ENCODE results near the gene ZNF48. TPM values are rescaled to one million over a fixed set of nuclear protein-coding genes. Genes with fewer than 3 reads are reported as not detected.

Gene ZNF48
- total RNA-seq, 1 experiment from 2014 or later, result 57.3 TPM

- H3K14ac ChIP-seq (ENCODE audit: insufficient read depth, low read length), result no peak within 1 kb of the TSS
- no peaks in the 10 kb centered on the region for H3K79me2 ChIP-seq (ENCODE audit: insufficient read depth, low read length)
- no peaks in the 10 kb centered on the region for H3K27me3 ChIP-seq (ENCODE audit: insufficient read depth, low read length)
- no peak within 1 kb of the TSS for H2AK5ac ChIP-seq (ENCODE audit: insufficient read length, low read length)
- H3K18ac ChIP-seq (ENCODE audit: insufficient read length, low read depth, low read length), result no peak within 1 kb of the TSS
- no peak within 1 kb of the TSS for H3T11ph ChIP-seq (ENCODE audit: low read length)
- H2BK15ac ChIP-seq (ENCODE audit: low read depth, low read length), result no peak within 1 kb of the TSS
- H3K4me2 ChIP-seq (ENCODE audit: insufficient read depth, insufficient read length, low read length), result no peak within 1 kb of the TSS
- H2BK20ac ChIP-seq (ENCODE audit: low read depth, low read length, poor library complexity, severe bottlenecking), result no peak within 1 kb of the TSS
- no peaks in the 10 kb centered on the region for H3K9me3 ChIP-seq (ENCODE audit: control insufficient read depth, low read depth, low read length)
- Mint-ChIP-seq H3K4me3 (peak within 1 kb of the TSS in 1 of 2 experiments; percentile 18; a peak in 2 of 5 replicates), H3K9me3 (no peaks in the 10 kb centered on the region; a peak in 1 of 5 replicates), H3K27me3 (ENCODE audit: low read depth) (no peaks in the 10 kb centered on the region; the same call in 1 of the 2 replicates), H3K4me1 (peaks cover 13 to 18% of the 10 kb centered on the region in 2 experiments), H3K27ac (peak within 1 kb of the TSS in 2 of 3 experiments; percentile 68 to 80; a peak in 2 of 7 replicates), H3K36me3 (ENCODE audit: insufficient read depth in 1 of 3, low read depth in 3 of 3) (peaks cover 2 to 4% (median 2%) of the 10 kb centered on the region in 3 experiments; a peak in 4 of 7 replicates)
- H2BK12ac ChIP-seq (ENCODE audit: insufficient read length, low read depth, low read length), result no peak within 1 kb of the TSS
- H4K8ac ChIP-seq (replicated peaks; ENCODE audit: insufficient read length, low read depth, low read length), result no peak within 1 kb of the TSS
- no CpG with 5 or more reads among the region's 12 CpGs for WGBS (ENCODE audit: extremely low coverage, insufficient read length, low lambda C conversion rate)
- H3K4ac ChIP-seq (ENCODE audit: low read depth, low read length), result no peak within 1 kb of the TSS
- no peak within 1 kb of the TSS for H3K23ac ChIP-seq (ENCODE audit: insufficient read length, low read depth, low read length)
- no peak for DNase-seq
- no peak within 1 kb of the TSS for H3K27ac ChIP-seq (ENCODE audit: insufficient read length, low read depth, low read length)
- no peak within 1 kb of the TSS for H4K5ac ChIP-seq (ENCODE audit: insufficient read length, low read depth, low read length)
- no peak within 1 kb of the TSS for H3K9ac ChIP-seq (ENCODE audit: extremely low read depth, insufficient read length, low read length)
- H3K4me1 ChIP-seq (ENCODE audit: insufficient read depth, low read length), result no peaks in the 10 kb centered on the region; the same call in 1 of the 2 replicates
- no peaks in the 10 kb centered on the region for H4K20me1 ChIP-seq (ENCODE audit: control insufficient read depth, insufficient read depth, insufficient read length)
- no peak within 1 kb of the TSS for H2BK120ac ChIP-seq (ENCODE audit: low read depth, low read length, poor library complexity, severe bottlenecking)
- no peaks in the 10 kb centered on the region for H3K79me1 ChIP-seq (ENCODE audit: insufficient read depth, low read depth, low read length, poor library complexity, severe bottlenecking)
- H2BK5ac ChIP-seq (ENCODE audit: insufficient read length, low read length), result no peak within 1 kb of the TSS
- peaks cover 11% of the 10 kb centered on the region for H3K23me2 ChIP-seq (ENCODE audit: insufficient read length, low read depth, low read length, poor library complexity, severe bottlenecking)
- no peak within 1 kb of the TSS for H3K56ac ChIP-seq (ENCODE audit: insufficient read length, low read depth, low read length)
- H2AFZ ChIP-seq (ENCODE audit: low read length), result no peak within 1 kb of the TSS
- no peak within 1 kb of the TSS for H4K91ac ChIP-seq (ENCODE audit: insufficient read length, low read depth, low read length)
- TF ChIP-seq, protein P1, sequence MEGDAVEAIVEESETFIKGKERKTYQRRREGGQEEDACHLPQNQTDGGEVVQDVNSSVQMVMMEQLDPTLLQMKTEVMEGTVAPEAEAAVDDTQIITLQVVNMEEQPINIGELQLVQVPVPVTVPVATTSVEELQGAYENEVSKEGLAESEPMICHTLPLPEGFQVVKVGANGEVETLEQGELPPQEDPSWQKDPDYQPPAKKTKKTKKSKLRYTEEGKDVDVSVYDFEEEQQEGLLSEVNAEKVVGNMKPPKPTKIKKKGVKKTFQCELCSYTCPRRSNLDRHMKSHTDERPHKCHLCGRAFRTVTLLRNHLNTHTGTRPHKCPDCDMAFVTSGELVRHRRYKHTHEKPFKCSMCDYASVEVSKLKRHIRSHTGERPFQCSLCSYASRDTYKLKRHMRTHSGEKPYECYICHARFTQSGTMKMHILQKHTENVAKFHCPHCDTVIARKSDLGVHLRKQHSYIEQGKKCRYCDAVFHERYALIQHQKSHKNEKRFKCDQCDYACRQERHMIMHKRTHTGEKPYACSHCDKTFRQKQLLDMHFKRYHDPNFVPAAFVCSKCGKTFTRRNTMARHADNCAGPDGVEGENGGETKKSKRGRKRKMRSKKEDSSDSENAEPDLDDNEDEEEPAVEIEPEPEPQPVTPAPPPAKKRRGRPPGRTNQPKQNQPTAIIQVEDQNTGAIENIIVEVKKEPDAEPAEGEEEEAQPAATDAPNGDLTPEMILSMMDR (conservative IDR thresholded peaks at IDR 0.05), result no peak
Observed at GRCh38 chr16:30382111-30382881, 12.9 kb upstream of the ZNF48 start, which contains the start of gene SEPTIN1. Gene SEPTIN1, minus strand, starts transcription at chr16:30382561. Its CDS starts 19 bp downstream, at chr16:30382542.
